Activated naive CD4-positive, alpha-beta T cell treated with anti-CD3 and anti-CD28 coated beads for 36 hours (primary cell): ENCODE measurements around the gene KCNQ5. TPM values are rescaled to one million over a fixed set of nuclear protein-coding genes. Genes with fewer than 3 reads are reported as not detected.

ENCODE experiments used
- CTCF ChIA-PET: fragments of 350-600 bp; sonication (Branson Sonifier 250); formaldehyde crosslinking; loops from one replicate; lab custom pipeline; 2021; ENCODE audit warnings: antibody characterized with exemption; lab: Charles Lee
- DNase-seq: peaks from one replicate; pipeline ENCODE4 v3.0.0-alpha.2; 2020
- H3K27ac Mint-ChIP-seq: one replicate; pipeline ENCODE4 v1.8.0; 2021; ENCODE audit warnings: mild to moderate bottlenecking, mixed read lengths
- H3K27me3 Mint-ChIP-seq: one replicate; pipeline ENCODE4 v1.8.0; 2021; ENCODE audit warnings: low read depth, mixed read lengths
- H3K36me3 Mint-ChIP-seq: one replicate; pipeline ENCODE4 v1.8.0; 2021; ENCODE audit warnings: low read depth, mixed read lengths
- H3K4me1 Mint-ChIP-seq: one replicate; pipeline ENCODE4 v1.8.0; 2021; ENCODE audit warnings: low read depth, mixed read lengths
- H3K4me3 Mint-ChIP-seq: one replicate; pipeline ENCODE4 v1.8.0; 2021; ENCODE audit warnings: mild to moderate bottlenecking, moderate library complexity, mixed read lengths
- H3K9me3 Mint-ChIP-seq: one replicate; pipeline ENCODE4 v1.8.0; 2021; ENCODE audit warnings: mixed read lengths
- intact Hi-C: fragments of 100-400 bp; cut with micrococcal nuclease; formaldehyde crosslinking; loops from one replicate; pipeline ENCODE4 v1.15.1; 2023
- total RNA-seq, 2 experiments: library from RNA; stranded (reverse); gene quantifications; one replicate each; pipeline ENCODE4 v1.2.3, GENCODE V29; 2021

The KCNQ5 gene
- total RNA-seq, 2 experiments from 2014 or later = 11.8 to 12.0 TPM

GRCh38 chr6:72820153-72820552, 198.3 kb downstream of the KCNQ5 start:
- CTCF ChIA-PET = interaction anchor here (0.6 to 0.8 kb wide), 2 partner anchors 213 to 387 kb away, joined by 3 to 4 read pairs; no protein-coding TSS in a partner anchor
- intact Hi-C loops = no loop called here
- no peak overlapping the region for H3K4me3 Mint-ChIP-seq
- DNase-seq = no peak
- peaks cover 21% of the 10 kb centered on the region for H3K4me1 Mint-ChIP-seq
- no peak overlapping the region for H3K27ac Mint-ChIP-seq
- no peaks in the 10 kb centered on the region for H3K27me3 Mint-ChIP-seq
- H3K9me3 Mint-ChIP-seq = no peaks in the 10 kb centered on the region
- no peaks in the 10 kb centered on the region for H3K36me3 Mint-ChIP-seq

GRCh38 chr6:72820906-72821305, 199.0 kb downstream of the KCNQ5 start:
- no peak for DNase-seq
- Mint-ChIP-seq H3K9me3 (no peaks in the 10 kb centered on the region), H3K27ac (no peak overlapping the region), H3K27me3 (no peaks in the 10 kb centered on the region), H3K36me3 (no peaks in the 10 kb centered on the region), H3K4me1 (peaks cover 25% of the 10 kb centered on the region), H3K4me3 (no peak overlapping the region)
- CTCF ChIA-PET = no interaction called here
- intact Hi-C loops = no loop called here

GRCh38 chr6:72822023-72822422, 200.2 kb downstream of the KCNQ5 start:
- DNase-seq = no peak
- Mint-ChIP-seq H3K27ac (no peak overlapping the region), H3K27me3 (no peaks in the 10 kb centered on the region), H3K4me3 (no peak overlapping the region), H3K9me3 (no peaks in the 10 kb centered on the region), H3K4me1 (peaks cover 30% of the 10 kb centered on the region), H3K36me3 (no peaks in the 10 kb centered on the region)
- CTCF ChIA-PET = interaction anchor here (1.0 kb wide), 1 partner anchor 206 kb away, joined by 3 read pairs; no protein-coding TSS in a partner anchor
- intact Hi-C loops = no loop called here

GRCh38 chr6:72822691-72823090, 200.8 kb downstream of the KCNQ5 start:
- intact Hi-C loops = no loop called here

GRCh38 chr6:72824833-72825232, 203.0 kb downstream of the KCNQ5 start:
- H3K9me3 Mint-ChIP-seq = no peaks in the 10 kb centered on the region
- peaks cover 4% of the 10 kb centered on the region for H3K36me3 Mint-ChIP-seq
- CTCF ChIA-PET = interaction anchor here (0.7 kb wide), 1 partner anchor 305 kb away, joined by 3 read pairs; no protein-coding TSS in a partner anchor
- H3K27ac Mint-ChIP-seq = peak overlapping the region; percentile 38
- no peak for DNase-seq
- peaks cover 39% of the 10 kb centered on the region for H3K4me1 Mint-ChIP-seq
- H3K4me3 Mint-ChIP-seq = no peak overlapping the region
- H3K27me3 Mint-ChIP-seq = no peaks in the 10 kb centered on the region
- intact Hi-C loops = loop anchor here (5.0 kb wide), 3 partner anchors 38 to 307 kb away; no protein-coding TSS in a partner anchor

More at GRCh38 chr6:72822691-72823090, 200.8 kb downstream of the KCNQ5 start:
- CTCF ChIA-PET = interaction anchor here (1.0 kb wide), 1 partner anchor 206 kb away, joined by 3 read pairs; no protein-coding TSS in a partner anchor
- Mint-ChIP-seq H3K4me1 (peaks cover 37% of the 10 kb centered on the region), H3K4me3 (no peak overlapping the region), H3K9me3 (no peaks in the 10 kb centered on the region), H3K27me3 (no peaks in the 10 kb centered on the region), H3K36me3 (no peaks in the 10 kb centered on the region), H3K27ac (no peak overlapping the region)
- DNase-seq = no peak

- Mint-ChIP-seq H3K27me3 (no peaks in the 10 kb centered on the region), H3K27ac (peak overlapping the region; percentile 13), H3K4me1 (peaks cover 39% of the 10 kb centered on the region), H3K9me3 (no peaks in the 10 kb centered on the region), H3K36me3 (peaks cover 5% of the 10 kb centered on the region), H3K4me3 (no peak overlapping the region)
- no peak for DNase-seq
- CTCF ChIA-PET = interaction anchor here (0.7 to 1.1 kb wide), 2 partner anchors 203 to 304 kb away, joined by 3 read pairs; partner anchors contain the start of gene KCNQ5
- intact Hi-C loops = loop anchor here (5.0 kb wide), 3 partner anchors 38 to 307 kb away; no protein-coding TSS in a partner anchor
These were observed 203.5 kb downstream of the KCNQ5 start for GRCh38 chr6:72825315-72825911.

GRCh38 chr6:72826037-72826436, 204.2 kb downstream of the KCNQ5 start:
- H3K36me3 Mint-ChIP-seq = peaks cover 5% of the 10 kb centered on the region
- no peak for DNase-seq
- CTCF ChIA-PET = interaction anchor here (1.1 kb wide), 2 partner anchors 34 to 204 kb away, joined by 3 to 4 read pairs; partner anchors contain the start of gene KCNQ5
- H3K27me3 Mint-ChIP-seq = no peaks in the 10 kb centered on the region
- peaks cover 39% of the 10 kb centered on the region for H3K4me1 Mint-ChIP-seq
- peak overlapping the region; percentile 13 for H3K27ac Mint-ChIP-seq
- intact Hi-C loops = loop anchor here (1.0 to 5.0 kb wide), 9 partner anchors 36 to 754 kb away; no protein-coding TSS in a partner anchor
- H3K4me3 Mint-ChIP-seq = no peak overlapping the region
- H3K9me3 Mint-ChIP-seq = no peaks in the 10 kb centered on the region

GRCh38 chr6:72826744-72827438, 205.0 kb downstream of the KCNQ5 start:
- H3K27ac Mint-ChIP-seq = no peak overlapping the region
- no peaks in the 10 kb centered on the region for H3K9me3 Mint-ChIP-seq
- H3K4me1 Mint-ChIP-seq = peaks cover 42% of the 10 kb centered on the region
- DNase-seq = no peak
- H3K4me3 Mint-ChIP-seq = no peak overlapping the region
- CTCF ChIA-PET = interaction anchor here (1.1 kb wide), 2 partner anchors 33 to 205 kb away, joined by 3 to 4 read pairs; partner anchors contain the start of gene KCNQ5
- intact Hi-C loops = loop anchor here (1.0 to 5.0 kb wide), 9 partner anchors 35 to 753 kb away; no protein-coding TSS in a partner anchor
- H3K27me3 Mint-ChIP-seq = no peaks in the 10 kb centered on the region
- H3K36me3 Mint-ChIP-seq = peaks cover 5% of the 10 kb centered on the region

- Mint-ChIP-seq H3K4me1 (peaks cover 43% of the 10 kb centered on the region), H3K27ac (no peak overlapping the region), H3K9me3 (no peaks in the 10 kb centered on the region), H3K27me3 (no peaks in the 10 kb centered on the region), H3K4me3 (no peak overlapping the region), H3K36me3 (peaks cover 5% of the 10 kb centered on the region)
- intact Hi-C loops = loop anchor here (5.0 kb wide), 3 partner anchors 42 to 303 kb away; no protein-coding TSS in a partner anchor
- DNase-seq = no peak
- CTCF ChIA-PET = no interaction called here
These were observed 207.0 kb downstream of the KCNQ5 start for GRCh38 chr6:72828904-72829303.

GRCh38 chr6:72832271-72832670, 210.4 kb downstream of the KCNQ5 start:
- H3K36me3 Mint-ChIP-seq = peaks cover 5% of the 10 kb centered on the region
- peak; percentile 14 for DNase-seq
- no peak overlapping the region for H3K4me3 Mint-ChIP-seq
- CTCF ChIA-PET = no interaction called here
- no peaks in the 10 kb centered on the region for H3K27me3 Mint-ChIP-seq
- no peak overlapping the region for H3K27ac Mint-ChIP-seq
- H3K4me1 Mint-ChIP-seq = peaks cover 13% of the 10 kb centered on the region
- no peaks in the 10 kb centered on the region for H3K9me3 Mint-ChIP-seq
- intact Hi-C loops = no loop called here

- CTCF ChIA-PET = no interaction called here
- no peaks in the 10 kb centered on the region for H3K27me3 Mint-ChIP-seq
These were observed 213.9 kb downstream of the KCNQ5 start for GRCh38 chr6:72835749-72836148.

GRCh38 chr6:72836971-72837370, 215.1 kb downstream of the KCNQ5 start:
- Mint-ChIP-seq H3K4me1 (peaks cover 3% of the 10 kb centered on the region), H3K9me3 (no peaks in the 10 kb centered on the region), H3K4me3 (no peak overlapping the region), H3K27ac (no peak overlapping the region), H3K27me3 (no peaks in the 10 kb centered on the region), H3K36me3 (no peaks in the 10 kb centered on the region)
- CTCF ChIA-PET = interaction anchor here (0.8 kb wide), 1 partner anchor 219 kb away, joined by 3 read pairs; no protein-coding TSS in a partner anchor
- DNase-seq = no peak
- intact Hi-C loops = no loop called here

More at GRCh38 chr6:72835749-72836148, 213.9 kb downstream of the KCNQ5 start:
- Mint-ChIP-seq H3K9me3 (no peaks in the 10 kb centered on the region), H3K36me3 (no peaks in the 10 kb centered on the region), H3K4me3 (no peak overlapping the region), H3K4me1 (peaks cover 7% of the 10 kb centered on the region), H3K27ac (no peak overlapping the region)
- intact Hi-C loops = no loop called here
- DNase-seq = no peak
